A673 (cell line): ENCODE measurements around the gene SH2D6. TPM values are rescaled to one million over a fixed set of nuclear protein-coding genes. Genes with fewer than 3 reads are reported as not detected.
A peak's percentile ranks its signal among the peaks of the same experiment; 100 is the strongest.

Experiments used
- Bru-seq: library from RNA; stranded (reverse); fragments of 400-500 nt; gene quantifications from one replicate; lab custom pipeline; 2021; lab: Mats Ljungman, UMichigan
- BruChase-seq, 2 experiments: library from RNA; stranded (reverse); fragments of 400-500 nt; gene quantifications; one replicate each; lab custom pipeline; 2021; lab: Mats Ljungman, UMichigan
- BruUV-seq: library from RNA; stranded (reverse); fragments of 400-500 nt; replicated peaks from 2 replicates; lab custom pipeline; 2021; lab: Mats Ljungman, UMichigan
- CTCF ChIA-PET: fragments of 300-600 bp; sonication (Branson Sonifier 250); formaldehyde crosslinking; loops from one replicate; lab custom pipeline; 2022; ENCODE audit warnings: antibody characterized with exemption; lab: Charles Lee
- POLR2A ChIA-PET: fragments of 300-600 bp; sonication (Branson Sonifier 250); formaldehyde crosslinking; loops from one replicate; lab custom pipeline; 2022; ENCODE audit warnings: antibody characterized with exemption; ENCODE audit not compliant: low non-redundant PET; lab: Charles Lee
- DNase-seq: peaks from one replicate; pipeline ENCODE4 v3.0.0-alpha.2; 2015; ENCODE audit warnings: low spot score
- H3K27ac ChIP-seq: fragments of 200-600 bp; sonication (generic); 2 replicates; pipeline ENCODE4 v1.5.1; 2016; ENCODE audit warnings: mixed run types, low read depth, mild to moderate bottlenecking, mixed read lengths, antibody characterized with exemption, low read length; ENCODE audit not compliant: poor library complexity, severe bottlenecking
- H3K27me3 ChIP-seq: fragments of 200-600 bp; sonication (generic); replicated peaks from 2 replicates; pipeline ENCODE4 v1.6.1; 2017; ENCODE audit warnings: mixed run types, low read depth, mild to moderate bottlenecking, mixed read lengths, antibody characterized with exemption, low read length; ENCODE audit not compliant: insufficient read depth, poor library complexity
- H3K36me3 ChIP-seq: fragments of 200-600 bp; sonication (generic); 2 replicates; pipeline ENCODE4 v1.6.1; 2016; ENCODE audit warnings: mixed run types, mild to moderate bottlenecking, mixed read lengths, antibody characterized with exemption, low read length; ENCODE audit not compliant: insufficient read depth, poor library complexity, severe bottlenecking
- H3K4me1 ChIP-seq: fragments of 200-600 bp; sonication (generic); 2 replicates; pipeline ENCODE4 v1.6.1; 2017; ENCODE audit warnings: mixed run types, mild to moderate bottlenecking, mixed read lengths, antibody characterized with exemption, low read length; ENCODE audit not compliant: insufficient read depth, poor library complexity, severe bottlenecking
- H3K4me3 ChIP-seq: fragments of 200-600 bp; sonication (generic); 2 replicates; pipeline ENCODE4 v1.5.1; 2016; ENCODE audit warnings: low read depth, mixed run types, mild to moderate bottlenecking, mixed read lengths, low read length; ENCODE audit not compliant: poor library complexity, severe bottlenecking
- H3K9me3 ChIP-seq: fragments of 200-600 bp; sonication (generic); 2 replicates; pipeline ENCODE4 v1.6.1; 2016; ENCODE audit warnings: mixed run types, low read depth, mild to moderate bottlenecking, mixed read lengths, antibody characterized with exemption, low read length; ENCODE audit not compliant: poor library complexity, severe bottlenecking
- EZH2 ChIP-seq: fragments of 200-600 bp; sonication (generic); IDR thresholded peaks from 2 replicates; pipeline ENCODE4 v1.6.1; 2017; ENCODE audit warnings: borderline replicate concordance, low read depth, mild to moderate bottlenecking, mixed read lengths, antibody characterized with exemption, low read length; ENCODE audit not compliant: poor library complexity, severe bottlenecking
- intact Hi-C: fragments of 100-400 bp; cut with micrococcal nuclease; formaldehyde crosslinking; loops from one replicate; pipeline ENCODE4 v1.10.0; 2022; ENCODE audit not compliant: unreplicated experiment
- long read RNA-seq: library from polyadenylated mRNA; stranded (forward); transcript quantifications from one replicate; pipeline ENCODE4 v2.0.0, GENCODE V29; 2022
- total RNA-seq: library from RNA; stranded (reverse); gene quantifications from 2 replicates; pipeline ENCODE4 v1.2.3, GENCODE V29; 2021
- TF ChIP-seq, protein P1 (sequence below): fragments of 300-800, 200-600 bp; sonication (generic); conservative IDR thresholded peaks from 2 replicates; pipeline ENCODE4 v1.5.1; 2017; ENCODE audit warnings: low read depth, mild to moderate bottlenecking, antibody characterized with exemption, low read length, moderate library complexity, mixed read lengths

Gene SH2D6
- 0.52 and 1.1 TPM in 2 replicates for total RNA-seq
- Bru-seq, nascent RNA: percentile 17 among the genes with signal in this experiment
- percentile 8 among the genes with signal in this experiment for BruChase-seq, experiment 1, labeled RNA remaining after a 2-hour chase
- BruChase-seq, experiment 2, labeled RNA remaining after a 6-hour chase: percentile 14 among the genes with signal in this experiment
- long read RNA-seq, partial matches to known transcripts: 0 of 1 reads
- long read RNA-seq, other reads (novel, unspliced or antisense): 1 of 1 reads

- Histone ChIP-seq H3K27ac (peak within 1 kb of the TSS; percentile 97), H3K9me3 (no peaks in the 10 kb centered on the region), H3K27me3 (no peaks in the 10 kb centered on the region), H3K4me3 (peak within 1 kb of the TSS; percentile 64), H3K4me1 (peaks cover 36% of the 10 kb centered on the region), H3K36me3 (no peaks in the 10 kb centered on the region)
- peak; percentile 90 for DNase-seq
- TF ChIP-seq, protein P1, sequence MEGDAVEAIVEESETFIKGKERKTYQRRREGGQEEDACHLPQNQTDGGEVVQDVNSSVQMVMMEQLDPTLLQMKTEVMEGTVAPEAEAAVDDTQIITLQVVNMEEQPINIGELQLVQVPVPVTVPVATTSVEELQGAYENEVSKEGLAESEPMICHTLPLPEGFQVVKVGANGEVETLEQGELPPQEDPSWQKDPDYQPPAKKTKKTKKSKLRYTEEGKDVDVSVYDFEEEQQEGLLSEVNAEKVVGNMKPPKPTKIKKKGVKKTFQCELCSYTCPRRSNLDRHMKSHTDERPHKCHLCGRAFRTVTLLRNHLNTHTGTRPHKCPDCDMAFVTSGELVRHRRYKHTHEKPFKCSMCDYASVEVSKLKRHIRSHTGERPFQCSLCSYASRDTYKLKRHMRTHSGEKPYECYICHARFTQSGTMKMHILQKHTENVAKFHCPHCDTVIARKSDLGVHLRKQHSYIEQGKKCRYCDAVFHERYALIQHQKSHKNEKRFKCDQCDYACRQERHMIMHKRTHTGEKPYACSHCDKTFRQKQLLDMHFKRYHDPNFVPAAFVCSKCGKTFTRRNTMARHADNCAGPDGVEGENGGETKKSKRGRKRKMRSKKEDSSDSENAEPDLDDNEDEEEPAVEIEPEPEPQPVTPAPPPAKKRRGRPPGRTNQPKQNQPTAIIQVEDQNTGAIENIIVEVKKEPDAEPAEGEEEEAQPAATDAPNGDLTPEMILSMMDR: no peak
- TF ChIP-seq EZH2: no peak
- POLR2A ChIA-PET: interaction anchor here (0.6 to 1.3 kb wide), 2 partner anchors 120 to 122 kb away, joined by 3 to 4 read pairs; no protein-coding TSS in a partner anchor
- CTCF ChIA-PET: interaction anchor here (0.5 to 3.6 kb wide), 2 partner anchors 133 to 169 kb away, joined by 3 to 28 read pairs; no protein-coding TSS in a partner anchor
- intact Hi-C loops: no loop called here
- BruUV-seq: no TSS peak
These were observed at the start of gene SH2D6 for GRCh38 chr2:85418132-85419008. Gene SH2D6, plus strand, starts transcription at chr2:85418714. Its CDS starts 10,752 bp downstream, at chr2:85429466.

- Histone ChIP-seq H3K9me3 (no peaks in the 10 kb centered on the region), H3K27ac (no peak overlapping the region), H3K4me3 (no peak overlapping the region), H3K36me3 (no peaks in the 10 kb centered on the region), H3K4me1 (no peaks in the 10 kb centered on the region), H3K27me3 (no peaks in the 10 kb centered on the region)
- no TSS peak for BruUV-seq
- TF ChIP-seq, protein P1: no peak
- TF ChIP-seq EZH2: no peak
- intact Hi-C loops: no loop called here
- no peak for DNase-seq
- ChIA-PET POLR2A (no interaction called here), CTCF (no interaction called here)
These were observed 49.6 kb upstream of the SH2D6 start for GRCh38 chr2:85368921-85369320.

- TF ChIP-seq EZH2: no peak
- TF ChIP-seq, protein P1: no peak
- Histone ChIP-seq H3K4me1 (no peaks in the 10 kb centered on the region), H3K36me3 (no peaks in the 10 kb centered on the region), H3K27ac (peak overlapping the region; percentile 25), H3K4me3 (no peak overlapping the region), H3K9me3 (no peaks in the 10 kb centered on the region), H3K27me3 (no peaks in the 10 kb centered on the region)
- no TSS peak for BruUV-seq
- intact Hi-C loops: no loop called here
- ChIA-PET POLR2A (no interaction called here), CTCF (interaction anchor here (0.6 kb wide), 1 partner anchor 22 kb away, joined by 3 read pairs; no protein-coding TSS in a partner anchor)
- DNase-seq: no peak
These were observed 49.0 kb upstream of the SH2D6 start for GRCh38 chr2:85369500-85369899.
